GM12878 (cell line): ENCODE data around the gene PCSK6. TPM values are rescaled to one million over a fixed set of nuclear protein-coding genes. Genes with fewer than 3 reads are reported as not detected.

ENCODE experiments used
- CHD1 ChIP-seq: IDR thresholded peaks from 2 replicates; pipeline ENCODE4 v1.6.1; 2012; ENCODE audit warnings: low read depth, low read length, improper control_type of control experiment
- FOXK2 ChIP-seq: fragments of 450-650 bp; IDR thresholded peaks from 2 replicates; pipeline ENCODE4 v1.6.1; 2017; ENCODE audit warnings: mild to moderate bottlenecking, moderate library complexity
- HDGF ChIP-seq: fragments of 450-650 bp; IDR thresholded peaks from 2 replicates; pipeline ENCODE4 v1.6.1; 2016; ENCODE audit warnings: antibody characterized with exemption
- NR2F1 ChIP-seq: fragments of 450-650 bp; conservative IDR thresholded peaks from 2 replicates; pipeline ENCODE4 v1.6.1; 2017; ENCODE audit warnings: mild to moderate bottlenecking
- SMAD5 ChIP-seq: IDR thresholded peaks from 2 replicates; pipeline ENCODE4 v1.6.1; 2016; ENCODE audit warnings: antibody characterized with exemption, low read depth
- SREBF1 ChIP-seq: IDR thresholded peaks from 2 replicates; pipeline ENCODE4 v1.6.1; 2012; ENCODE audit warnings: mild to moderate bottlenecking, low read length
- SUPT20H ChIP-seq: IDR thresholded peaks from 2 replicates; pipeline ENCODE4 v1.6.1; 2011; ENCODE audit warnings: low read depth, mild to moderate bottlenecking, low read length, moderate library complexity, borderline replicate concordance; ENCODE audit not compliant: control insufficient read depth
- USF1 ChIP-seq: IDR thresholded peaks from 2 replicates; pipeline ENCODE4 v1.6.1; 2011; ENCODE audit warnings: borderline replicate concordance, low read depth, mild to moderate bottlenecking, moderate library complexity, mixed read lengths, low read length; ENCODE audit not compliant: insufficient read depth; ENCODE audit errors: extremely low read length
- ZNF687 ChIP-seq: fragments of 450-650 bp; IDR thresholded peaks from 2 replicates; pipeline ENCODE4 v1.6.1; 2017; ENCODE audit warnings: mild to moderate bottlenecking, moderate library complexity
- ZZZ3 ChIP-seq: IDR thresholded peaks from 2 replicates; pipeline ENCODE4 v1.6.1; 2011; ENCODE audit warnings: low read depth; ENCODE audit not compliant: control insufficient read depth, insufficient read length
- polyA plus RNA-seq, 11 experiments: library from polyadenylated mRNA; depleted of rRNA in 4 of 11; unstranded in 6 of 11; stranded (reverse) in 5 of 11; fragments of >200 nt; fragmentation: Nextera tagmentation in 4 of 11; fragmentation: Illumina TruSeq in 1 of 11; extraction: Ambion mirVana in 4 of 11; extraction: Trizol in 1 of 11; gene quantifications; 1 replicate in 1 of 11; 2 replicates in 10 of 11; pipeline versions ENCODE4 v1.2.1 to v1.2.3, GENCODE V29; 2011 to 2016; ENCODE audit warnings: inconsistent platforms in 2 of 11, missing spikeins in 2 of 11, low read depth in 1 of 11
- total RNA-seq, 4 experiments: library from RNA; depleted of rRNA in 3 of 4; stranded (reverse); fragments of >200 nt in 3 of 4; fragmentation: Illumina TruSeq in 1 of 4; extraction: Trizol in 1 of 4; gene quantifications; 2 replicates each; pipeline versions ENCODE4 v1.2.1 to v1.2.3, GENCODE V29; 2013 to 2021

The PCSK6 gene
- total and polyA plus RNA-seq, 10 of the 15 experiments (the other 5 are each of a cell fraction or from before 2014, with no cell fraction given), result 0.19 to 0.67 (median 0.25) TPM; not detected in 4

GRCh38 chr15:101491734-101492640, 2.5 kb upstream of the PCSK6 start (continued):
- TF ChIP-seq USF1 (no peak), SUPT20H (no peak), HDGF (no peak), SMAD5 (no peak), NR2F1 (no peak), FOXK2 (no peak), ZZZ3 (no peak), ZNF687 (no peak), SREBF1 (no peak), CHD1 (no peak)
